ENCODE measurements around the gene XYLT2. TPM values are rescaled to one million over a fixed set of nuclear protein-coding genes. Genes with fewer than 3 reads are reported as not detected.

The XYLT2 gene
- total and polyA plus RNA-seq, 9 of the 15 experiments (the other 6 are each of a cell fraction or from before 2014, with no cell fraction given) = 0.63 to 9.1 (median 4.3) TPM

- peak; percentile 99 for TF ChIP-seq ARID4B (CRISPR knock-in tag; IDR thresholded peaks at IDR 0.05)
- peak; percentile 100 for TF ChIP-seq U2AF1 (optimal IDR thresholded peaks at IDR 0.05; ENCODE audit: low read depth, low read length)
- no peak for TF ChIP-seq TCFL5 (CRISPR knock-in tag; conservative IDR thresholded peaks at IDR 0.05)
- peak; percentile 88 for TF ChIP-seq XRCC5 (IDR thresholded peaks at IDR 0.05; ENCODE audit: low read depth, low read length)
- peak; percentile 47; the same call in 1 of the 2 replicates for TF ChIP-seq ARID1B (IDR thresholded peaks at IDR 0.05)
- peak; percentile 84; the same call in 1 of the 2 replicates for TF ChIP-seq ETS1 (conservative IDR thresholded peaks at IDR 0.05; ENCODE audit: control insufficient read depth, low read depth, low read length)
- no peak for TF ChIP-seq COPS2 (conservative IDR thresholded peaks at IDR 0.05)
- TF ChIP-seq THAP12 (CRISPR knock-in tag; IDR thresholded peaks at IDR 0.05) = peak; percentile 98
- peak; percentile 86 for TF ChIP-seq JUN (IDR thresholded peaks at IDR 0.05; ENCODE audit: borderline replicate concordance, low read depth, low read length)
- peak; percentile 87; the same call in 1 of the 2 replicates for TF ChIP-seq JUN (CRISPR knock-in tag; IDR thresholded peaks at IDR 0.05; ENCODE audit: borderline replicate concordance)
- peak; percentile 98 for TF ChIP-seq RBFOX2 (IDR thresholded peaks at IDR 0.05; ENCODE audit: low read depth, low read length)
- TF ChIP-seq CREM (IDR thresholded peaks at IDR 0.05; ENCODE audit: low read depth) = peak; percentile 99
- peak; percentile 16 for TF ChIP-seq MEIS2 (IDR thresholded peaks at IDR 0.05; ENCODE audit: partially characterized antibody)
- peak; percentile 74 for TF ChIP-seq TBP (optimal IDR thresholded peaks at IDR 0.05; ENCODE audit: low read depth, low read length)
Measured at GRCh38 chr17:50397111-50397918, 51.4 kb downstream of the XYLT2 start, which contains the start of gene LRRC59 (continued).

Measured in K562 (cell line).